GM12875 (cell line): Measurements from ENCODE around the gene LRRC8C.

Experiments
- H3K4me3 ChIP-seq: one replicate; pipeline ENCODE4 v1.5.1; 2011; ENCODE audit warnings: low read depth, low read length, control low read depth
- CTCF ChIP-seq: IDR thresholded peaks from 2 replicates; pipeline ENCODE4 v1.5.1; 2011; ENCODE audit warnings: low read depth, mild to moderate bottlenecking, control low read depth, inconsistent platforms, low read length, moderate library complexity, borderline replicate concordance; ENCODE audit not compliant: insufficient read depth

LRRC8C gene

DNA sequence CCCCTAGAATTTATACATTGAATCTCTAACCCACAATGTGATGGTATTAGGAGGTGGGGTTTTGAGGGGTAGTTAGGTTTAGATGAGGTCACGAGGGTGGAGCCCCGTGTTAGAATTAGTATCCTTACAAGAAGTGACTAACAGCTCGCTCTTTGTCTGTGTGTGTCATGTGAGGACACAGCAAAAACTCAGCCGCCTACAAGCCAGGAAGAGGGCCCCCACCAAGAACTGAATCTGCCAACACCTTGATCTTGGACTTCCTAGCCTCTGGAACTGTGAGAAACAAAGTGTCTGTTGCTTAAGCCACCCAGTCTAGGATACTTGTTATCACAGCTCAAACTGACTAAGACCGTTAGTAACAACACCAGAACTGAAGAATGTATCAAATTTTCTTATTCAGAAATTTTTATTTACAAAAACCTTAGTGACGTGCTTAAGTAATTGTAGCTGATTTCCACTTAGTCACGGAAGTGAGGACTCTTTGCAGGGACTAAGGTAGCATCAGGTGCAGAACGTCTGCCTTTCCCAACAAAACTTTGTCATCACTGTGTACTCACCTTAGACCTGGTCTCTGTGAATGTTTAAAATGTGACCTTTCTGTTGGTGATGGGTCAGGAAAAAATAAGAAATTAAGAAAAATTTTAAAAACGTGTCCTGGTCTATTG lies 24.5 kb upstream of the LRRC8C start:
- TF ChIP-seq CTCF: no peak
- H3K4me3 ChIP-seq: no peak overlapping the region

- no peak for TF ChIP-seq CTCF
- H3K4me3 ChIP-seq: no peak overlapping the region
These were observed 23.8 kb upstream of the LRRC8C start for GRCh38 chr1:89608984-89609725.

DNA sequence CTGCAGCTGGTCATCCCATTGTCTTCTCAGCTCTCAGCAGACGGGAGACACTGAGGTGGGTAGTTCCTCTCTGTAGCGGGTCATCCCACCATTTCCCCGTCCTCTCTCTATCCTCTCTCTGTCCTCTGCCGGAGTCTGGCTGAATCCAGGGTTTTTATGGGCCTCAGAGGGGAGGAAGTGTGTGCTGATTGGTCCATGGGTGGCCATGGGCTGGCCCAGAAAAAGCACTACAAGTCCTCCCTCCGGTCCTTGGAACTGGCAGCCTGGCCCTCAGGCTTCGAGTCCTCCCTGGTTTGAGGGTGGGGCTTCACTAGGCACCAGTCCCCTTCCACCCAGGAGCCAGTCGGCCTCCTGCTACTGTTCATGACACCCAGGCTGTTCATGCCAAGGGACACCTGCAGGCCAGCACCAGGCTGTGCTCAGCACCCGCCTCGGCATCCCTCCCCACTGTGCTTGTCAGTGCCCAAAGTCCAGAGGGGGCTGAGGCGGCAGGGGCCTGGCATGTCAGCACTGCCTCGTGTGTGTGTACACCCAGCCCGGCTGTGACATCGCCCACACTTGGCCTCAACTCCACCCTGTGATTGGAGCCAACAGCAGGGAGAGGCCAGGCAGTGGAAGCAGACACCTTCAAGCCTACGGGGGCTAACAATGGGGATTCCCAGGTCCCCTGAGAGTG lies 23.0 kb upstream of the LRRC8C start:
- TF ChIP-seq CTCF: no peak
- H3K4me3 ChIP-seq: no peak overlapping the region

DNA sequence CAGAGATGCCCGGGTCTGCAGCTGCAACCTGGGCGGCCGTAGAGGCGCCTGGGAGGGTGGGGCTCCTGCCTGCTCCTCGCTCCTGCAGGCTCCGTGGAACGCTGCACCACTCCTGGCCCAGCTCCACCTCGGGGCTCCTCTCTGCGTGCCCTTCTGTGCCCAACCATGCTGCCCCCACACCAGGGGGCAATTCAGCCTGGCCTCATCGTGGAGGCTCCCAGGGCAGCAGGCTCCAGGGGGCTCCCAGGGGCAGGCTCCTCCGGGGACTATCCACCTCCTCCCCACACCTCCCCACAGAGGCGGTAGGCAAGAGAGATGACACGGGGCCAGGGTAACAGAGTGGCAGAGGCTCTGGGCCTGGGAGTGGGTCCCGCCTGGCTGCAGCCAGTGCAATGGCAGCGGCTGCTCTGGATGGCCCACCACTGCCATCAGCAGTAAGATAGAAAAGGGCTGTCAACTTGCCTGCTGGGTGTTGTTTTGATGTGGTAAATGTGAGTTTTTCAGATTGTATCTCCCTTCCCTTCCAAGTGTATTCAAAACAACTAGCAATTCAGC lies 22.4 kb upstream of the LRRC8C start:
- no peak overlapping the region for H3K4me3 ChIP-seq
- no peak for TF ChIP-seq CTCF

GRCh38 chr1:89611721-89612120 lies 21.2 kb upstream of the LRRC8C start:
- no peak overlapping the region for H3K4me3 ChIP-seq
- no peak for TF ChIP-seq CTCF

DNA sequence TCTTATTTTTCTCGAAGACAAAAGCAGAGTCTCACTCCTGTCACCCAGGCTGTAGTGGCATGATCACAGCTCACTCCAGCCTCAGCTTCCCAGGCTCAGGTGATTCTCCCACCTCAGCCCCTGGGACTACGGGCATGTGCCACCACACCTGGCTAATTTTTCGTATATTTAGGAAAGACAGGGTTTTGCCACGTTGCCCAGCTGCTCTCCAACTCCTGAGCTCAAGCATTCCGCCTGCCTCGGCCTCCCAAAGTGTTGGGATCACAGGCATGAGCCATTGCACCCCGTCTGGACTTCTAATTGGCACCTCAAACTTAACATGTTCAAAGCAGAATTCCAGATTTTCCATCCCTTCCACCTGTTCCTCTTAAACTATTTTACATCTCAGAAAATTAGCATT lies 19.0 kb upstream of the LRRC8C start:
- no peak overlapping the region for H3K4me3 ChIP-seq
- TF ChIP-seq CTCF: no peak
